ENCODE results near the gene DUSP22.
"Not testable (repeated sequence)": the region's sequence is repeated elsewhere in the genome, so short reads cannot be mapped to it uniquely, and the experiment has no call there.

The DUSP22 gene

GRCh38 chr6:366389-367297, 74.4 kb downstream of the DUSP22 start:
- no peak for DNase-seq

GRCh38 chr6:367298-367794, 75.1 kb downstream of the DUSP22 start:
- DNase-seq = no peak

- no peak for DNase-seq
Measured at GRCh38 chr6:367891-368630, 75.8 kb downstream of the DUSP22 start.

DNA sequence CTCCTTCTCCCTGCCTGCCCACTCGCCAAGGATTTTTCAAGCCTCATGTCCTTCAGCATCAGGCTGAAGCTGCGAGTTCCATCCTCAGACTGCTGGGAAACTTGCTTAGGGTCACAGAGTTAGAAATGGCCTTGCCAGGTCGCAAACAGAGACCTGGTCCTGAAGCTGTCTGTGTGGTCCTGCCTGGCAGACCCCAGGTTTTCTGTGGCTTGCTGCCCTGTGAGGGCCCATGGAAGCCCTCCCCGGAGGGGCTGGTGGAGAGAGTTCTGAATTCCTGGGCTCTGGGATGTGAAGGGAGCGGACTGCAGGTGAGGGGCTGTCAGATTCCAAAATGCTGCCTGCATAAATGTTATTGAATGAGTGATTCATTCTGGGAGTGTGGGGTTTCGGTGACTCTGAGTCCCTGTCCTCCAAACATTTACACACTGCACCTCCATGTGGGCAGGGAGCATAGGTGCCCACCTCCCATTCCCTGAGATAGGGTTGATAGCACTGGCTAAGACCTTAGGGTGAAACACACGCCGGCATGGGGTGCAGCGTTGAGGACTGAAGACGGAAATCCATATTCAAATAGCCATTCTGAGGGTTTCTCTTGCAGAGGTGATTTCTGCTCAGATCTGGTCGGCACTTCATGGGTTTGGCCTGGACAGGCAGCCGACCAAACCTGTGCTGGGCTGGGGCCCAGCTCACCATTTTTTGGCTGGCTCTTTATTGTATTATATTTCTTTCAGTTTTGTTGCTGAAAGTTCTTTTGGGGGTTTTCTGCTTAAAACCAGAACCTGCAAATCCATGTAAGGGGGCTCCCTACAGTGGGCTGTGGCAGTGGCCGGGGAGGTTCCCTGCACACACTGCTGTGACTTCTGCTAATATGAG, 77.5 kb downstream of the DUSP22 start:
- DNase-seq = no peak

- DNase-seq = no peak
Measured at GRCh38 chr6:370555-370954, 78.3 kb downstream of the DUSP22 start.

- DNase-seq = not testable (repeated sequence)
Measured at GRCh38 chr6:371851-372250, 79.6 kb downstream of the DUSP22 start.

DNA sequence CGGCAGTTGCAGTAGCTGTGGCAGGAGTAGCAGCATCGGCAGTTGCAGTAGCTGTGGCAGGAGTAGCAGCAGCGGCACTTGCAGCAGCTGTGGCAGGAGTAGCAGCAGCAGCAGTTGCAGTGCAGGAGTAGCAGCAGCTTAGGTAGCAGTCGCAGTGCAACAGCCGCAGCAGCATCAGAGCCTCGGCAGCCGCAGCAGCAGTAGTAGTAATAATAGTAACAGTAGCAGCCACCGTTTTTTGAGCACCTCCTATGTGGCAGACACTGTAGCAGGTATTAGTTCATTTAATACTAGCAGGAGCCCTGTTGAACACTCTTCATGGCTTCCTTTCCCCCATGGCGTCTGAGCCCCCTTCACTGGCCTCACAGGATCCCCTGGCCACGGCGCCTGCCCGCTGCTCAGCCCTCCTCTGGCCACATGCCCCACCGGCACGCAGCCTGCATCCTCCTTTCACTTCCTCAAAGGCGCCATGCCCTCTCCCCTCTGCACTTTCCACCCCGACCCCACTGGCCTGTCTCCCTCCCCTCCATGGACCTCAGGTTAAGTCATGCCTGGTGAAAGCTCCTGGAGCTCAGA, 80.1 kb downstream of the DUSP22 start:
- DNase-seq = no peak

DNA sequence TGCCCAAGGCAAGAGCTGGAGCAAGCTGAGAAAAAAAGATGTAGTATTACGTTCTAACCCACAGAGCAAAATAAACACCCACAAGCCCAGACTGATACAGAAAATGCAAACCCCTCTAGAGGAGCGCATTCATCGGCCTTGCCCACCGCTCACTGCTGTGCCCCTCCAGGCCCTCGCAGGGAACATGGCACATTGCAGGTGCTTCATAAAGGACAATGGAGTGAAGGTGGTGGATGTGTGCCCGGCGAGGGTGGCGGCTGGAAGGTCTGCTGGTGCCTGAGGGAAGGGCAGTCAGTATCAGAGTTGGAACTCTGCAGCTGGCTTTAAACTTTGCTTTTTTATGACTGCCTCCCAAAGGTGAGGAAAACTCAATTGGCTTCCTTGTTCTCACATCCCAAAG, 80.7 kb downstream of the DUSP22 start:
- DNase-seq = no peak

DNA sequence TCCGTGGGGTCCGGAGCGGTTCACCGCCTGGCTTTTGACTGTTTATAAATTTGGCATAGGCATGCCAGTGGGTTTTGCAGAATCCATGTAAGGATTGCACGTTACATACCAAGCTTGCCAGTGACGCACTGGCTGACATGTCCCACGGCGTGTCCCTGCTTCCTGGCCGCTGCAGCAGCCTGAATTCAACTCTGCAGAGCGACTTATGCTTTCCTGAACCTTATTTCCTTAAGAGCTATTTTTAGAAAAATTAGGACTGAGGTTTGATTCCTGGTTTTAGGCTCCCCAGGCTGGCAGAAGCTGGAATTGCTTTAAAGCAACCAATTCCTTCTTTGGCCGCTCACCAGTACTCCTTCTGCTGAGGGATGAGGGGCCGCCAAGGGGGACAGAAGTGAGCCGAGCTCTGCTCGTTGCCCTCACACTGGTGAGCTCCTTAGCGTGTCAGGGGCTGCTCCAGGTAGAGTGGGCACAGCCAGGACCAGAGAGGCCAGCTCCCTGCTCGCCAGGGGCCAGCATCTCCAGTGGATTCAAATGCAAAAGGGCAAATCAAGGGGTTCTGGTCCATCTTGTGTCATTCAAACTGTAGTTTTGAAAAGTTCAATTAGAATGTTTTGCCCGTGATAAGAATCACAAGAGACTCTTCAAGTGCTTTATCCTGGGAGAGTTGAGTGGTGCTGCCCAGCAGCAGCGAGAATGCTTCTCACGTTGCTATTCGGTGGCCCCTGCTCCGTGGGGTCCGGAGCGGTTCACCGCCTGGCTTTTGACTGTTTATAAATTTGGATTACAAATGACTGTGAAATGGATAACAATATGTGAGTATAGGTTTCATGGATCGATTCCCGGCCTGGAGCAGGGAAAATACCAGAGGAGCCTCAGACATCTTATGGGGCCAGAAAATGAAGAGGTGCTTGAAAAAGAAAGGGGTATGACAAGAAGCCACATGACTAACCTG, 81.8 kb downstream of the DUSP22 start:
- DNase-seq = no peak

DNA sequence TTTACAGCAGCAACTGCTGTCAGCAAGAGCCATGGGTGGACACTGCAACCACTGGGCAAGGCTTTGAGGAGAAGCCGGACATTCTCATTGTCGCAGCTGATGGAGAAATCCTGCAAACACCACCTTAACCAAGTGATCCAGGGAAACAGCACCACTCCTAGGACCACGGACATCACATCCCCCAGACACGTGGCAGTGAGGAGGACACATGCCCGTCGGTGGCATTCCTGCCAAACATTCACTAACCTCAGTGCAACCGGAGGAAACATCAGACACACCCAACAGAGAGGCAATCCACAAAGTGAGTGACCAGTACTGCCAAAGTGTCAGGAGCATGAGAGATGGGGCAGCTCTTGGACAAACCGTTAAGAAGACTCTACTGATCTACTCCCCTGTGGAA, 82.7 kb downstream of the DUSP22 start:
- no peak for DNase-seq

DNA sequence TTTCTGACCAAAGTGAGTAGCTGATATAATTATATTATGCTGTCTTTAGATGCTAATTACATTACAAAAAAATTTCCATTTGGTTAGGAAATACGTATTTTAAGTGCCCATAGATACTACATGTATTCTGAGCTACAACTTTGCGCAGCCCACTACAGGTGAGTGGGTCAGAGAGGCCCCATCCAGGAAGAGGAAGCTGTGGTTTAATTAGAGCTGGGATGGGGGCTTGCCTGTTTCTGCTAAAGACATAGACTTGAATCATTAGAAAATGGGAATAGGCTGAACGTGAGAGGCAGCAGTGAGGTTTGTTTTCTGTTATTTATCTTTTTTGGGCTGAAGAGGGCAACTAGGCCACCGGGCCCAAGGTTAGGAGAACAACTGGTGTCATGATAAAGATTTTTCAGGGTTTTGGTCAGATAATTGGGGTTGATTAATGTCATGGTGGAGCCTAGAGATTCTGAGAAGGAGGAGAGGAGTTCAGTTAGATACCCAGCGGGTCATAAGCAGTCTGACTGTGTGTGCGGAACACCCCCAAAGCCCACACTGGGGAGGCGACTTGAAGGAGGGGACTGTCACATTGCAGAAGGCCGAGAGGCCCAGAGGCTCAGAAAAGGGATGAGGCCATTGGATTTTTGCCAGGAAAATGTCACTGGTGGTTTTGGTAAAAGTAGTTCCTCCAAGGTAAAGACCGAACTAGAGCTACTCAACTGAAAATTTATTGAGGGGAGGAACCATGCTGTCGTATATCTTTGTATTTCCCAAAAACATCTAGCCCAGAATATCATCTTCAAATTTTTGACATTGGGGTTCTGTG, 84.7 kb downstream of the DUSP22 start:
- DNase-seq = no peak

- not testable (repeated sequence) for DNase-seq
Measured at GRCh38 chr6:377641-378020, 85.3 kb downstream of the DUSP22 start.

DNA sequence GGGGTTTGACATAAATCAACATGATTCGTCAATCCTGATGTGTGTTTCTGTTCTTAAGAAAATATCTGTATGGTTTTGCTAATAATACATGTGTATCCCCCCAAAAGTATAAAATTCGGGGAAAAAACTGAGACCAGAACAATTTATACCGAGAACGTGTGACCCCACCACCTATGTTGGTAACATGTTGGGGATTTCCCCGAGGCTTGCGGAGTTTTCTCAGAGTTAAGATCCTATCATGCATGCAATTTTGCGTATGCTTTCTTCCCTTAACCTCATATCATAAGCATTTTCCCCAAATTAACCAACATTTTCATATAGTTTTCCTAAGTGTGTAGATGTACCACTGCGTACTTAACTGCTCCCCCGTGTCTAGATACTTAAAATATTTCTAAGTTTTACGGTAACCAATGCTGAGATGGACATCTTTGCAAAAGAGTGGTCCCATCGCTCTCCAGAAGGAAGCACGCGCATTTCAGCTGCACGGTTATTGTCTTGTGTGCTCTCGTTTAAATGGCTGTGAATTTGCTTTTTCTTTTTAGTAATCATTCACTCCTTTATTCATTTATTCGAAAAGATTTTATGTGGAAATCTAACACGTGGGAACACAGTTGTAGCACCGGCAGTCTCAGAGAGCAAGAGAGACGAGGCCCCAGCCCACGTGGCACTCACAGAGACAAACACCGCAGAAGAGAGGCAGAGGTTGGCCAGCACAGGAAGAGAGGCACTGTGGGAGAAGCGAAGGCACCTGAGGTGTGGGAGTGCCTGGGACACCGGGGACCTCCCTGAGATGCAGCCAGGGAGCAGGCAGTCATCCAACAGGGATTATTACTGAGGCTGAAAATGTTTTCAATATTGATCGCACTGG, 86.0 kb downstream of the DUSP22 start:
- DNase-seq = no peak

GRCh38 chr6:378958-379409, 86.7 kb downstream of the DUSP22 start:
- no peak for DNase-seq

DNA sequence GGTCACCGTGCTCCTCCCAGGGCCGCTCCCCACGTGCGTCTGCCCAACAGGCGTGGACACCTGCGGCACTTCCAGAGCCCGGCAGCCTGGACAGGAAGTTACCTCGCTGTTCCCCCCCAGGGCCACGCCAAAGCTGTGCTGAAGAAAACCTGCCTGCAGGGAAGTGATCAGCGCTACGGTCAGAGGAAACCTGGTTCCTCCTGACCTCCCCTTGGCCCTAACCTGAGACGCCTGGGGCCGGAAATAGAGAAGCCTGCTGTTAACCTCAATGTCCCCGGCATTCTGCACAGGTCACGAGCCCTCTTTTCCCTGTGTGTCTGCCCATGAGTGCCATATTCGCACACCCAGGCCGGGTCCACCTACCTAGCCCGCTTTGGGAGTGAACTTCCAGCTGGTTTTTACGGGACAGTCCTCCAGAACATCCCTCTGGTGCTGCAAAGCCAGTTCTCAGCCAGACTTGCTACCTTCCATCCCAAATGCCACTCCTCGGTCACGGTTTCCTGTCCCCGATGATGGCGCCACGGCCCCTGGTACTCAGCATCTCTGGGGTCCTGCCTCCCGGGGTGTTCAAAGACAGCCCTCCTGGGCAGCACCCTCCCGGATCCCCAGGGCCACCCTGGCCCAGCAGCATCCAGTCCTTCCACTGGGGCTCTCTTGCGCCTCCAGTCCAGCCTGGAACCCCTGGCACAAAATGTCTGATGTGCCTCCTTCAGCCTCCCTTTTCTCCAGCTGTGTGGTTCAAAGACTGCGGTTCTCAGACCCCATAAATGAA, 87.3 kb downstream of the DUSP22 start:
- no peak for DNase-seq

DNA sequence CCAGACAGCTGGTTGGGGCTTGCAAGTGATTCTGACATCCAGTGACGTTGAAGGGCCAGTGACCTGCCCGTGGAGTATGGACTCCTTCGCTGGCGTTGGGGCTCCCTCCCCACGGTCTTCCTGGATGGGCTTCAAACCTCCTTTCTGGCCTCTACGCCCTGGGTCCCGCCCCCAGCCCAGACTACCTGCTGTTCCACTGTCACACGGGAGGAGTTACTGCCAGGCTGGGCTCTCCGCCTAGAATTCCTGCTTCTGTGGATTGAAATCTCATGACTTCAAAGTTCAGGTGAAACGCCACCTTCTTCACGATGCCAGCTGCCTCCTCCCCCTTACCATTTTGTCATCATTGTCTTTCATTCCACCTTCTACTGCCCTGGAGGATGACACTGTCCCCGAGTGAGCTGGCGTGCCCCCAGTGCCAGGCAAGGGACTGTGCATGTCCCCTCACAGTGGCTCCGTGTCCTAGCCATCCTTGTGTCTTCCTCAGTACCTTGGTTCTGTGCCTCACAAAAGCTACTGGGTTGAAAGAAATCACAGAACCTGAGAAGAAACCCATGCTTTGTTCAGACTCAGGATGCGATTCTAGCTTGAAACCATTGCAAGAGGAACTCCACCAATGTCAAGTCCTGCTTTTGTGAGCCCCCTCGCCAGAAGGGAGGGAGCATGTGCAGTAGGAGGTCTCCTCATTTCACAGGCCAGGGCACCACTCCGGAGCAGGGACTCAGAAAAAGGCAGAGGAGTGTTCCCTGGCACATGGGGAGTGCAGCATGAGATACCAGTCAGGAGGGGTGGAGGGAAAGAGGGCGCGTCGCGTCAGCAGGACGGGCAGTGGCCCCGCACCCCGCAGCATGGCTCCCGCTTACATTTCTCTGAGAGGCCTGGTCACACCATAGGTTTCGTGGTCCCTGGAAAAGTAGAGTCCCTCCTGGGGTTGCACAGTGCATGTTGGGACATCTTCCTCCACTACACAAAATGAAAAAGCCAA, 88.2 kb downstream of the DUSP22 start:
- DNase-seq = no peak

- no peak for DNase-seq
Measured at GRCh38 chr6:381742-382461, 89.6 kb downstream of the DUSP22 start.
